GM19025 (cell line): ENCODE measurements around the gene GPR142.

ENCODE experiments used
- ATAC-seq: cut with Tn5 transposase; IDR thresholded peaks from one replicate; pipeline ENCODE4 v1.9.1; 2021; ENCODE audit warnings: mild to moderate bottlenecking, low read depth, moderate library complexity; ENCODE audit not compliant: unreplicated experiment

The GPR142 gene

DNA sequence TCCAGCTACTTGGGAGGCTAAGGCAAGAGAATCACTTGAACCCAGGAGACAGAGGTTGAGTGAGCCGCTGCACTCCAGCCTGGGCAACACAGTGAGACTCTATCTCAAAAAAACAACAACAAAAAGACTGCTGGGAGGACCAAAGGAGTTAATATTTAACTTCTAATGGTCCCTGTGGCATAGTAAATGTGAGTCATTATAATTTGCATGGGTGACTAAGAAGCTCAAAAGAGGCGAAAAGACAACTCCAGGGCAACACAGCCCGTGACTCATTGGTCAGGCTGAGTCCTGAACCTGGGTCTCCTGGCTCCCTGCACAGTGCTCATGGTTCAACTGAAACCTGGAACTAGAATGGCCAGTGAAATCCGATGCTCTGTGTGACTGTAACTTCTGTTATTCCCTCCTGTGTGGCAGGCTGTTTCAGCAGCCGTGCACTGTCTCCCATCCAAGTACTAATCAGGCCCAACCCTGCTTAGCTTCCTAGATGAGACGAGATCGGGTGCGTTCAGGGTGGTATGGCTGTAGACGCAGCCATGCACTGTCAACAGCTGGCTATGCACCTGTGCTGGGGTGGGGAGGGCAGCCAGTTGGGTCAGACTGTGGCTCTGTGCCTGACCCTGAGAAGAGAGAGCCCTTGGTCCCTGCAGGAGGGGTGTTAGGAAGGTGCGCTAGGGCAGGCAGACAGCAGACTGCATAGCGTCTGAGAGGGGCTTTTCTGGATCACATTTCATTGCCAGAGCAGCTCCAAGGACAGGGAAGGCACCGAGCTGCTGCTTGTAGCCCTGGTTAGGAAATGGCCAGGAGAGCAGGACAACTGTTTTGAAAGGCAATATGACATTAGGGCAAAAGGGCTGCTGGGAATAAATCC, 50.1 kb downstream of the GPR142 start:
- ATAC-seq = peak; percentile 88

- no peak for ATAC-seq
Observed at GRCh38 chr17:74419928-74420411, 52.7 kb downstream of the GPR142 start.
